Spleen (tissue), 7 donors: Measurements from ENCODE around the gene ERLEC1.

Experiments
- POLR2A ChIP-seq, 3 donors: fragments of 450-650 bp; IDR thresholded peaks; one replicate each; pipeline ENCODE4 v1.5.1; 2017; ENCODE audit warnings: antibody characterized with exemption in 3 of 3, mild to moderate bottlenecking in 1 of 3
- TF ChIP-seq, protein P1 (sequence below), 11 experiments: fragments of 200-600 bp in 7 of 11; fragments of 450-650 bp in 4 of 11; sonication (generic) in 4 of 11; IDR thresholded peaks in 8 of 11; conservative IDR thresholded peaks in 3 of 11; 1 replicate in 7 of 11; 2 replicates in 4 of 11; pipeline versions ENCODE4 v1.4.0 to v1.8.0; 2016 to 2021; ENCODE audit warnings: antibody characterized with exemption in 11 of 11, inconsistent platforms in 4 of 11, mild to moderate bottlenecking in 1 of 11
- donor health status: DM: no; HTN: no; CAD: no; lungs with moderate emphysema.
- donor health status: DM: no; HTN: no; CAD: no.
- donor health status: DM: no; HTN: no; CAD: no.

DNA sequence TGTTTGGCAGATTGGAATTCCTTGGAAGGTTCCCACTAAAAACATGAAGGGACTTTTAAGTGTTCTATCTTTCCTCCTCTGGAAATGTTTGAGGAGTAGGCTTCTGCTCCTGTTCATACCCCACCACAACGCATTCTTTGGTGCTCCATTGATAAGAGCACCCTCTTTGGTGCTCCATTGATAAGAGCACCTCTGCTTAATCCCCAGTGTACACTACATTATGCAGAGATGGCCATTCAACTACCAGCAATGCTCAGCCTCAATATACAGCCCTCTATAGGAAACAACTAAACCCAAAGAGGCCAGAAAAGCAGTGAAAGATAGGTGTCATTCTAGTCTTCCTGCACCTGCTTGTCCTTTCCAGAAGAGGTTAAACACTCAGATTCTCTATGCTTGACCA, 21.1 kb upstream of the ERLEC1 start:
- TF ChIP-seq, protein P1, sequence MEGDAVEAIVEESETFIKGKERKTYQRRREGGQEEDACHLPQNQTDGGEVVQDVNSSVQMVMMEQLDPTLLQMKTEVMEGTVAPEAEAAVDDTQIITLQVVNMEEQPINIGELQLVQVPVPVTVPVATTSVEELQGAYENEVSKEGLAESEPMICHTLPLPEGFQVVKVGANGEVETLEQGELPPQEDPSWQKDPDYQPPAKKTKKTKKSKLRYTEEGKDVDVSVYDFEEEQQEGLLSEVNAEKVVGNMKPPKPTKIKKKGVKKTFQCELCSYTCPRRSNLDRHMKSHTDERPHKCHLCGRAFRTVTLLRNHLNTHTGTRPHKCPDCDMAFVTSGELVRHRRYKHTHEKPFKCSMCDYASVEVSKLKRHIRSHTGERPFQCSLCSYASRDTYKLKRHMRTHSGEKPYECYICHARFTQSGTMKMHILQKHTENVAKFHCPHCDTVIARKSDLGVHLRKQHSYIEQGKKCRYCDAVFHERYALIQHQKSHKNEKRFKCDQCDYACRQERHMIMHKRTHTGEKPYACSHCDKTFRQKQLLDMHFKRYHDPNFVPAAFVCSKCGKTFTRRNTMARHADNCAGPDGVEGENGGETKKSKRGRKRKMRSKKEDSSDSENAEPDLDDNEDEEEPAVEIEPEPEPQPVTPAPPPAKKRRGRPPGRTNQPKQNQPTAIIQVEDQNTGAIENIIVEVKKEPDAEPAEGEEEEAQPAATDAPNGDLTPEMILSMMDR (IDR thresholded peaks at IDR 0.05 in 8 of 11, conservative IDR thresholded peaks at IDR 0.05 in 3 of 11), result no peak
- no peak for TF ChIP-seq POLR2A (IDR thresholded peaks at IDR 0.05)
